Osteoblast (primary cell): ENCODE data around the gene ZC3HAV1. TPM values are rescaled to one million over a fixed set of nuclear protein-coding genes. Genes with fewer than 3 reads are reported as not detected.
A peak's percentile ranks its signal among the peaks of the same experiment; 100 is the strongest.

Experiments used
- DNase-seq: peaks from one replicate; pipeline ENCODE4 v3.0.0; 2011; ENCODE audit warnings: low spot score, mixed read lengths; ENCODE audit not compliant: insufficient read length; ENCODE audit errors: missing footprints
- H2AFZ ChIP-seq: 2 replicates; pipeline ENCODE4 v1.6.0; 2011; ENCODE audit warnings: mild to moderate bottlenecking, low read length
- H3K27ac ChIP-seq: 2 replicates; pipeline ENCODE4 v1.5.1; 2011; ENCODE audit warnings: mild to moderate bottlenecking, low read depth, low read length, moderate library complexity
- H3K27me3 ChIP-seq: 2 replicates; pipeline ENCODE4 v1.6.0; 2012; ENCODE audit warnings: mild to moderate bottlenecking, control low read depth, inconsistent platforms, low read length, moderate library complexity; ENCODE audit not compliant: insufficient read depth
- H3K36me3 ChIP-seq: 2 replicates; pipeline ENCODE4 v1.5.1; 2011; ENCODE audit warnings: mild to moderate bottlenecking, low read length, control low read depth, moderate library complexity; ENCODE audit not compliant: insufficient read depth
- H3K4me1 ChIP-seq: 2 replicates; pipeline ENCODE4 v1.5.1; 2011; ENCODE audit warnings: mild to moderate bottlenecking, low read length, control low read depth, moderate library complexity; ENCODE audit not compliant: insufficient read depth
- H3K4me2 ChIP-seq: 2 replicates; pipeline ENCODE4 v1.6.0; 2011; ENCODE audit warnings: mild to moderate bottlenecking, low read length; ENCODE audit not compliant: insufficient read depth
- H3K4me3 ChIP-seq: fragments of 200-600 bp; sonication (generic); 3 replicates; pipeline ENCODE4 v1.5.1; 2012; ENCODE audit warnings: mild to moderate bottlenecking, low read length, inconsistent platforms; ENCODE audit not compliant: insufficient read depth
- H3K79me2 ChIP-seq: 2 replicates; pipeline ENCODE4 v1.6.0; 2012; ENCODE audit warnings: mild to moderate bottlenecking, low read length, control low read depth, inconsistent platforms; ENCODE audit not compliant: insufficient read depth
- H3K9me3 ChIP-seq: 2 replicates; pipeline ENCODE4 v1.5.1; 2011; ENCODE audit warnings: low read depth, low read length, control low read depth
- H4K20me1 ChIP-seq: 2 replicates; pipeline ENCODE4 v1.6.0; 2012; ENCODE audit warnings: mild to moderate bottlenecking, low read length, control low read depth; ENCODE audit not compliant: insufficient read depth
- CTCF ChIP-seq: IDR thresholded peaks from 2 replicates; pipeline ENCODE4 v1.5.1; 2011; ENCODE audit warnings: mild to moderate bottlenecking, low read depth, low read length, moderate library complexity; ENCODE audit errors: extremely low read depth
- total RNA-seq: library from RNA; depleted of rRNA; stranded (reverse); fragments of >200 nt; gene quantifications from 2 replicates; pipeline ENCODE4 v1.2.3, GENCODE V29; 2012

The ZC3HAV1 gene
- 42.4 and 44.5 TPM in 2 replicates for total RNA-seq

- peak; percentile 93 for DNase-seq
- Histone ChIP-seq H3K4me2 (peak within 1 kb of the TSS; percentile 76), H3K36me3 (no peaks in the 10 kb centered on the region), H3K9me3 (no peaks in the 10 kb centered on the region), H4K20me1 (no peaks in the 10 kb centered on the region), H3K27me3 (no peaks in the 10 kb centered on the region), H2AFZ (peak within 1 kb of the TSS; percentile 82), H3K4me3 (peak within 1 kb of the TSS; percentile 86), H3K27ac (peak within 1 kb of the TSS; percentile 80), H3K4me1 (peaks cover 20% of the 10 kb centered on the region), H3K79me2 (peaks cover 46% of the 10 kb centered on the region)
- TF ChIP-seq CTCF: no peak
Measured at GRCh38 chr7:139109188-139109982, at the start of gene ZC3HAV1. Gene ZC3HAV1 (minus strand): TSS chr7:139109720. CDS start chr7:139109331, 389 bp downstream.

- no peaks in the 10 kb centered on the region for H3K27me3 ChIP-seq
- no peaks in the 10 kb centered on the region for H3K79me2 ChIP-seq
- TF ChIP-seq CTCF: no peak
- H3K27ac ChIP-seq: no peak overlapping the region
- no peak for DNase-seq
- no peak overlapping the region for H3K4me3 ChIP-seq
- no peak overlapping the region for H3K4me2 ChIP-seq
- no peak overlapping the region for H2AFZ ChIP-seq
- H3K4me1 ChIP-seq: no peaks in the 10 kb centered on the region
- H3K36me3 ChIP-seq: peaks cover 3% of the 10 kb centered on the region
- H4K20me1 ChIP-seq: no peaks in the 10 kb centered on the region
- no peaks in the 10 kb centered on the region for H3K9me3 ChIP-seq
Measured at GRCh38 chr7:139153832-139154231, 44.3 kb upstream of the ZC3HAV1 start.

GRCh38 chr7:139152149-139152548 is 42.6 kb upstream of the ZC3HAV1 start:
- Histone ChIP-seq H3K27me3 (no peaks in the 10 kb centered on the region), H3K79me2 (no peaks in the 10 kb centered on the region), H3K4me1 (no peaks in the 10 kb centered on the region), H3K36me3 (peaks cover 7% of the 10 kb centered on the region), H2AFZ (no peak overlapping the region), H4K20me1 (no peaks in the 10 kb centered on the region), H3K4me3 (no peak overlapping the region), H3K4me2 (no peak overlapping the region), H3K9me3 (no peaks in the 10 kb centered on the region), H3K27ac (no peak overlapping the region)
- no peak for DNase-seq
- TF ChIP-seq CTCF: no peak

GRCh38 chr7:139139150-139139549 is 29.6 kb upstream of the ZC3HAV1 start:
- Histone ChIP-seq H3K27me3 (no peaks in the 10 kb centered on the region), H4K20me1 (no peaks in the 10 kb centered on the region), H3K4me2 (no peak overlapping the region), H3K4me3 (no peak overlapping the region), H3K36me3 (no peaks in the 10 kb centered on the region), H3K27ac (no peak overlapping the region), H3K4me1 (peaks cover 4% of the 10 kb centered on the region), H3K79me2 (peaks cover 2% of the 10 kb centered on the region), H3K9me3 (no peaks in the 10 kb centered on the region), H2AFZ (no peak overlapping the region)
- TF ChIP-seq CTCF: no peak
- no peak for DNase-seq
